ENCODE data around the gene FSTL1. TPM values are rescaled to one million over a fixed set of nuclear protein-coding genes. Genes with fewer than 3 reads are reported as not detected.

The FSTL1 gene
- 318 TPM for polyA plus RNA-seq (2013, experiment 1 of 4)
- polyA plus RNA-seq (2013, experiment 2 of 4) = 328 TPM
- polyA plus RNA-seq (2013, experiment 3 of 4) = 272 TPM
- 308 TPM for polyA plus RNA-seq (2013, experiment 4 of 4)

GRCh38 chr3:120450600-120451271 lies at the start of gene FSTL1:
FSTL1 (minus strand) TSS chr3:120450992; CDS start chr3:120450746, 246 bp downstream.
- 0 to 2% methylated on average over 78 of the region's 78 CpGs for WGBS, 2 experiments
- Histone ChIP-seq H3K27me3 (ENCODE audit: control insufficient read depth, insufficient read depth, low read length, poor library complexity, severe bottlenecking) (no peaks in the 10 kb centered on the region), H3K27ac (ENCODE audit: insufficient read depth, low read depth, low read length, poor library complexity, severe bottlenecking) (no peak within 1 kb of the TSS), H3K4me3 (ENCODE audit: insufficient read depth, low read depth, low read length) (peak within 1 kb of the TSS; percentile 82), H3K9me3 (ENCODE audit: control insufficient read depth, low read length) (no peaks in the 10 kb centered on the region), H3K4me1 (ENCODE audit: control insufficient read depth, insufficient read depth, low read length) (peaks cover 22% of the 10 kb centered on the region), H3K36me3 (ENCODE audit: control insufficient read depth, insufficient read depth, low read length) (no peaks in the 10 kb centered on the region)

GRCh38 chr3:120498556-120499346 lies 48.0 kb upstream of the FSTL1 start:
- Histone ChIP-seq H3K27ac (ENCODE audit: insufficient read depth, low read depth, low read length, poor library complexity, severe bottlenecking) (no peak overlapping the region), H3K4me3 (ENCODE audit: insufficient read depth, low read depth, low read length) (no peak overlapping the region), H3K9me3 (ENCODE audit: control insufficient read depth, low read length) (no peaks in the 10 kb centered on the region), H3K4me1 (ENCODE audit: control insufficient read depth, insufficient read depth, low read length) (peaks cover 13% of the 10 kb centered on the region), H3K36me3 (ENCODE audit: control insufficient read depth, insufficient read depth, low read length) (peaks cover 3% of the 10 kb centered on the region), H3K27me3 (ENCODE audit: control insufficient read depth, insufficient read depth, low read length, poor library complexity, severe bottlenecking) (no peaks in the 10 kb centered on the region)
- 80 to 85% methylated on average over 2 of the region's 2 CpGs for WGBS, 2 experiments

GRCh38 chr3:120497818-120498217 lies 47.0 kb upstream of the FSTL1 start:
- H3K4me3 ChIP-seq (ENCODE audit: insufficient read depth, low read depth, low read length) = no peak overlapping the region
- H3K27ac ChIP-seq (ENCODE audit: insufficient read depth, low read depth, low read length, poor library complexity, severe bottlenecking) = peak overlapping the region; percentile 9
- peaks cover 13% of the 10 kb centered on the region for H3K4me1 ChIP-seq (ENCODE audit: control insufficient read depth, insufficient read depth, low read length)

GRCh38 chr3:120497336-120497735 lies 46.5 kb upstream of the FSTL1 start:
- peak overlapping the region; percentile 9 for H3K27ac ChIP-seq (ENCODE audit: insufficient read depth, low read depth, low read length, poor library complexity, severe bottlenecking)
- no peaks in the 10 kb centered on the region for H3K27me3 ChIP-seq (ENCODE audit: control insufficient read depth, insufficient read depth, low read length, poor library complexity, severe bottlenecking)
- H3K36me3 ChIP-seq (ENCODE audit: control insufficient read depth, insufficient read depth, low read length) = peaks cover 3% of the 10 kb centered on the region
- H3K4me1 ChIP-seq (ENCODE audit: control insufficient read depth, insufficient read depth, low read length) = peaks cover 13% of the 10 kb centered on the region
- H3K4me3 ChIP-seq (ENCODE audit: insufficient read depth, low read depth, low read length) = no peak overlapping the region
- H3K9me3 ChIP-seq (ENCODE audit: control insufficient read depth, low read length) = no peaks in the 10 kb centered on the region
- WGBS, 2 experiments = 86 to 98% methylated on average over 1 to 3 of the region's 3 CpGs

More at GRCh38 chr3:120497818-120498217, 47.0 kb upstream of the FSTL1 start:
- Histone ChIP-seq H3K27me3 (ENCODE audit: control insufficient read depth, insufficient read depth, low read length, poor library complexity, severe bottlenecking) (no peaks in the 10 kb centered on the region), H3K9me3 (ENCODE audit: control insufficient read depth, low read length) (no peaks in the 10 kb centered on the region), H3K36me3 (ENCODE audit: control insufficient read depth, insufficient read depth, low read length) (peaks cover 3% of the 10 kb centered on the region)
- WGBS, 2 experiments = 60 to 85% methylated on average over 1 to 2 of the region's 2 CpGs

- no peak overlapping the region for H3K4me3 ChIP-seq (ENCODE audit: insufficient read depth, low read depth, low read length)
These were observed 45.6 kb upstream of the FSTL1 start for GRCh38 chr3:120496278-120497002.

GRCh38 chr3:120495809-120496208 lies 45.0 kb upstream of the FSTL1 start:
- H3K4me1 ChIP-seq (ENCODE audit: control insufficient read depth, insufficient read depth, low read length) = peaks cover 13% of the 10 kb centered on the region
- 92 to 95% methylated on average over 1 to 2 of the region's 2 CpGs for WGBS, 2 experiments

More at GRCh38 chr3:120496278-120497002, 45.6 kb upstream of the FSTL1 start:
- 91 to 99% methylated on average over 3 of the region's 3 CpGs for WGBS, 2 experiments
- Histone ChIP-seq H3K36me3 (ENCODE audit: control insufficient read depth, insufficient read depth, low read length) (peaks cover 3% of the 10 kb centered on the region), H3K4me1 (ENCODE audit: control insufficient read depth, insufficient read depth, low read length) (peaks cover 13% of the 10 kb centered on the region), H3K9me3 (ENCODE audit: control insufficient read depth, low read length) (no peaks in the 10 kb centered on the region), H3K27ac (ENCODE audit: insufficient read depth, low read depth, low read length, poor library complexity, severe bottlenecking) (no peak overlapping the region), H3K27me3 (ENCODE audit: control insufficient read depth, insufficient read depth, low read length, poor library complexity, severe bottlenecking) (no peaks in the 10 kb centered on the region)

GRCh38 chr3:120492103-120492502 lies 41.3 kb upstream of the FSTL1 start:
- H3K27ac ChIP-seq (ENCODE audit: insufficient read depth, low read depth, low read length, poor library complexity, severe bottlenecking) = no peak overlapping the region
- H3K9me3 ChIP-seq (ENCODE audit: control insufficient read depth, low read length) = no peaks in the 10 kb centered on the region
- no peaks in the 10 kb centered on the region for H3K4me1 ChIP-seq (ENCODE audit: control insufficient read depth, insufficient read depth, low read length)
- H3K36me3 ChIP-seq (ENCODE audit: control insufficient read depth, insufficient read depth, low read length) = peaks cover 3% of the 10 kb centered on the region
- 93 to 95% methylated on average over 5 of the region's 5 CpGs for WGBS, 2 experiments
- H3K4me3 ChIP-seq (ENCODE audit: insufficient read depth, low read depth, low read length) = no peak overlapping the region
- no peaks in the 10 kb centered on the region for H3K27me3 ChIP-seq (ENCODE audit: control insufficient read depth, insufficient read depth, low read length, poor library complexity, severe bottlenecking)

More at GRCh38 chr3:120495809-120496208, 45.0 kb upstream of the FSTL1 start:
- Histone ChIP-seq H3K27me3 (ENCODE audit: control insufficient read depth, insufficient read depth, low read length, poor library complexity, severe bottlenecking) (no peaks in the 10 kb centered on the region), H3K9me3 (ENCODE audit: control insufficient read depth, low read length) (no peaks in the 10 kb centered on the region), H3K4me3 (ENCODE audit: insufficient read depth, low read depth, low read length) (no peak overlapping the region), H3K36me3 (ENCODE audit: control insufficient read depth, insufficient read depth, low read length) (peaks cover 3% of the 10 kb centered on the region), H3K27ac (ENCODE audit: insufficient read depth, low read depth, low read length, poor library complexity, severe bottlenecking) (no peak overlapping the region)

- no peaks in the 10 kb centered on the region for H3K9me3 ChIP-seq (ENCODE audit: control insufficient read depth, low read length)
- H3K36me3 ChIP-seq (ENCODE audit: control insufficient read depth, insufficient read depth, low read length) = no peaks in the 10 kb centered on the region
- H3K4me3 ChIP-seq (ENCODE audit: insufficient read depth, low read depth, low read length) = no peak overlapping the region
- H3K27ac ChIP-seq (ENCODE audit: insufficient read depth, low read depth, low read length, poor library complexity, severe bottlenecking) = no peak overlapping the region
- 86 to 93% methylated on average over 2 of the region's 2 CpGs for WGBS, 2 experiments
- no peaks in the 10 kb centered on the region for H3K4me1 ChIP-seq (ENCODE audit: control insufficient read depth, insufficient read depth, low read length)
- no peaks in the 10 kb centered on the region for H3K27me3 ChIP-seq (ENCODE audit: control insufficient read depth, insufficient read depth, low read length, poor library complexity, severe bottlenecking)
These were observed 38.6 kb upstream of the FSTL1 start for GRCh38 chr3:120489421-120489820.

- 90 to 95% methylated on average over 3 of the region's 3 CpGs for WGBS, 2 experiments
- H3K4me1 ChIP-seq (ENCODE audit: control insufficient read depth, insufficient read depth, low read length) = no peaks in the 10 kb centered on the region
- no peaks in the 10 kb centered on the region for H3K27me3 ChIP-seq (ENCODE audit: control insufficient read depth, insufficient read depth, low read length, poor library complexity, severe bottlenecking)
- H3K9me3 ChIP-seq (ENCODE audit: control insufficient read depth, low read length) = no peaks in the 10 kb centered on the region
- H3K4me3 ChIP-seq (ENCODE audit: insufficient read depth, low read depth, low read length) = no peak overlapping the region
- H3K27ac ChIP-seq (ENCODE audit: insufficient read depth, low read depth, low read length, poor library complexity, severe bottlenecking) = no peak overlapping the region
- H3K36me3 ChIP-seq (ENCODE audit: control insufficient read depth, insufficient read depth, low read length) = no peaks in the 10 kb centered on the region
These were observed 37.5 kb upstream of the FSTL1 start for GRCh38 chr3:120488296-120488695.

Measured in ectodermal cell (in vitro differentiated cells).